Mesenchymal stem cell (in vitro differentiated cells and primary cell): ENCODE results near the gene MACROD2.

Experiments
- DNase-seq: peaks from one replicate; pipeline ENCODE4 v3.0.0-alpha.2; 2013
- H2AFZ ChIP-seq: one replicate; pipeline ENCODE4 v1.6.1; 2013; ENCODE audit warnings: low read depth, mild to moderate bottlenecking, control low read depth, inconsistent platforms, low read length, moderate library complexity
- H2AK5ac ChIP-seq: 2 replicates; pipeline ENCODE4 v1.6.1; 2013; ENCODE audit warnings: low read length, moderate library complexity, mild to moderate bottlenecking, inconsistent platforms; ENCODE audit not compliant: severe bottlenecking
- H2BK120ac ChIP-seq: one replicate; pipeline ENCODE4 v1.6.1; 2013; ENCODE audit warnings: low read depth, mild to moderate bottlenecking, inconsistent platforms, low read length, moderate library complexity
- H2BK12ac ChIP-seq, 2 experiments: one replicate each; pipeline ENCODE4 v1.6.1; 2013; ENCODE audit warnings: inconsistent platforms in 2 of 2, low read length in 2 of 2, mild to moderate bottlenecking in 2 of 2, moderate library complexity in 2 of 2, control low read depth in 1 of 2
- H2BK15ac ChIP-seq: one replicate; pipeline ENCODE4 v1.6.1; 2013; ENCODE audit warnings: mild to moderate bottlenecking, low read depth, inconsistent platforms; ENCODE audit not compliant: poor library complexity, severe bottlenecking
- H2BK5ac ChIP-seq: 2 replicates; pipeline ENCODE4 v1.6.1; 2013; ENCODE audit warnings: low read depth, mild to moderate bottlenecking, low read length, control low read depth, inconsistent platforms; ENCODE audit not compliant: poor library complexity, severe bottlenecking
- H3K14ac ChIP-seq, 2 experiments: one replicate each; pipeline ENCODE4 v1.6.1; 2013; ENCODE audit warnings: inconsistent platforms in 2 of 2, low read length in 2 of 2, control low read depth in 1 of 2, mild to moderate bottlenecking in 1 of 2, moderate library complexity in 1 of 2
- H3K18ac ChIP-seq, 2 experiments: one replicate each; pipeline ENCODE4 v1.6.1; 2013; ENCODE audit warnings: inconsistent platforms in 2 of 2, low read length in 2 of 2, control low read depth in 1 of 2, low read depth in 1 of 2, mild to moderate bottlenecking in 1 of 2
- H3K23ac ChIP-seq, 2 experiments: one replicate each; pipeline ENCODE4 v1.6.1; 2013; ENCODE audit warnings: inconsistent platforms in 2 of 2, low read length in 2 of 2, mild to moderate bottlenecking in 2 of 2, moderate library complexity in 2 of 2, control low read depth in 1 of 2
- H3K27ac ChIP-seq: 2 replicates; pipeline ENCODE4 v1.5.1; 2013; ENCODE audit warnings: mild to moderate bottlenecking, moderate library complexity, low read length, control low read depth, inconsistent platforms; ENCODE audit not compliant: poor library complexity, severe bottlenecking
- H3K27me3 ChIP-seq, 2 experiments: 2 replicates each; pipeline versions ENCODE4 v1.6.1 to v1.7.0; 2013; ENCODE audit warnings: low read length in 2 of 2, mild to moderate bottlenecking in 2 of 2, moderate library complexity in 2 of 2, control low read depth in 1 of 2, inconsistent platforms in 1 of 2; ENCODE audit not compliant: control insufficient read depth in 1 of 2, insufficient read depth in 1 of 2
- H3K36me3 ChIP-seq, 2 experiments: 2 replicates each; pipeline versions ENCODE4 v1.6.1 to v1.7.0; 2013; ENCODE audit warnings: low read length in 2 of 2, control low read depth in 1 of 2, inconsistent platforms in 1 of 2, low read depth in 1 of 2, mild to moderate bottlenecking in 1 of 2; ENCODE audit not compliant: insufficient read depth in 2 of 2, control insufficient read depth in 1 of 2
- H3K4ac ChIP-seq, 2 experiments: one replicate each; pipeline ENCODE4 v1.6.1; 2013; ENCODE audit warnings: inconsistent platforms in 2 of 2, low read length in 2 of 2, mild to moderate bottlenecking in 2 of 2, moderate library complexity in 2 of 2, control low read depth in 1 of 2, low read depth in 1 of 2
- H3K4me1 ChIP-seq: 2 replicates; pipeline ENCODE4 v1.6.1; 2013; ENCODE audit warnings: low read depth, low read length, control low read depth; ENCODE audit not compliant: control insufficient read depth, insufficient read depth
- H3K4me2 ChIP-seq: 2 replicates; pipeline ENCODE4 v1.6.1; 2013; ENCODE audit warnings: low read length, mild to moderate bottlenecking, inconsistent platforms; ENCODE audit not compliant: poor library complexity, severe bottlenecking
- H3K4me3 ChIP-seq, 2 experiments: 2 replicates each; pipeline versions ENCODE4 v1.5.1 to v1.7.0; 2013; ENCODE audit warnings: low read length in 2 of 2, mild to moderate bottlenecking in 2 of 2, control low read depth in 1 of 2, low read depth in 1 of 2; ENCODE audit not compliant: insufficient read depth in 1 of 2
- H3K79me1 ChIP-seq: replicated peaks from 2 replicates; pipeline ENCODE4 v1.6.1; 2013; ENCODE audit warnings: mild to moderate bottlenecking, control low read depth, low read length, inconsistent platforms; ENCODE audit not compliant: poor library complexity, severe bottlenecking
- H3K9ac ChIP-seq: 2 replicates; pipeline ENCODE4 v1.7.0; 2013; ENCODE audit warnings: mild to moderate bottlenecking, low read length, moderate library complexity
- H3K9me3 ChIP-seq: 2 replicates; pipeline ENCODE4 v1.7.0; 2013; ENCODE audit warnings: mild to moderate bottlenecking, low read length; ENCODE audit not compliant: control insufficient read depth
- H4K8ac ChIP-seq: one replicate; pipeline ENCODE4 v1.6.1; 2013; ENCODE audit warnings: inconsistent platforms, mild to moderate bottlenecking, low read length, moderate library complexity
- H4K91ac ChIP-seq: one replicate; pipeline ENCODE4 v1.6.1; 2013; ENCODE audit warnings: mild to moderate bottlenecking, low read length, inconsistent platforms
- WGBS: methylation state at CpG from one replicate; pipeline ENCODE4 v1.1.7; 2013; ENCODE audit warnings: mixed read lengths; 5-methylcytosine and 5-hydroxymethylcytosine counted together

Gene MACROD2

GRCh38 chr20:15319439-15319838 is 1324.1 kb downstream of the MACROD2 start:
- Histone ChIP-seq H2AK5ac (no peak overlapping the region), H4K8ac (no peak overlapping the region), H3K27ac (no peak overlapping the region), H2BK12ac (no peak overlapping the region), H3K18ac (no peak overlapping the region), H3K36me3 (no peaks in the 10 kb centered on the region), H3K14ac (no peak overlapping the region), H4K91ac (no peak overlapping the region), H3K4me1 (no peaks in the 10 kb centered on the region), H3K4me2 (no peak overlapping the region), H3K9me3 (no peaks in the 10 kb centered on the region), H3K79me1 (no peaks in the 10 kb centered on the region), H2BK15ac (no peak overlapping the region), H3K9ac (no peak overlapping the region), H2AFZ (no peak overlapping the region), H3K27me3 (no peaks in the 10 kb centered on the region), H2BK5ac (no peak overlapping the region), H3K4me3 (no peak overlapping the region), H2BK120ac (no peak overlapping the region), H3K4ac (no peak overlapping the region), H3K23ac (no peak overlapping the region)
- no CpG with 5 or more reads among the region's 2 CpGs for WGBS
- DNase-seq, result no peak

DNA sequence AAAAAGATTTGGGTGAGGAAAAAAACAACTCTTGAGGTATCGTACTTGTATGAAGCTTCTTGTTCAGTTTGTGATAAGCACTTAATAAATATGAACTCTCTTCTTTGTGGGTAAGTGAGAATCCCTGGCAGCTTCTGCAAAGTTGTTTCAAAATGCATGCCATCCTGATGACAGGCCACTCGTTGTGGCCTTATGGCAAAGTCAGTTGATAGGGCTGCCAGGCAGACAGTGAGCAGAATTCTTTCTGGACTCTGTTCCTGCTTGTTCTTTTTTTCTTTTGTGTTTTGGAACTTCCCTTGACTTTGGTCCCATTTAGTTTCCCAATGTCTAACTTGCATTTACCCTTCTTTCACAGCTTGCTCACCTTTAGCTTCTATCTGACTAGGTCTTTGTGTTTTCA is 1325.6 kb downstream of the MACROD2 start:
- H2AK5ac ChIP-seq, result no peak overlapping the region
- H3K4me3 ChIP-seq, result no peak overlapping the region
- no peaks in the 10 kb centered on the region for H3K27me3 ChIP-seq
- no peak overlapping the region for H3K18ac ChIP-seq
- no peak for DNase-seq
- no peak overlapping the region for H3K14ac ChIP-seq
- no peaks in the 10 kb centered on the region for H3K9me3 ChIP-seq
- H3K79me1 ChIP-seq, result no peaks in the 10 kb centered on the region
- H3K4me1 ChIP-seq, result no peaks in the 10 kb centered on the region
- H2AFZ ChIP-seq, result no peak overlapping the region
- no peak overlapping the region for H3K4me2 ChIP-seq
- 68% methylated on average over 2 of the region's 2 CpGs for WGBS
- H2BK12ac ChIP-seq, result no peak overlapping the region
- no peak overlapping the region for H4K91ac ChIP-seq
- H2BK15ac ChIP-seq, result no peak overlapping the region
- no peak overlapping the region for H3K4ac ChIP-seq
- H2BK120ac ChIP-seq, result no peak overlapping the region
- no peak overlapping the region for H3K27ac ChIP-seq
- no peak overlapping the region for H3K23ac ChIP-seq
- no peak overlapping the region for H3K9ac ChIP-seq
- H3K36me3 ChIP-seq, result no peaks in the 10 kb centered on the region
- no peak overlapping the region for H2BK5ac ChIP-seq
- H4K8ac ChIP-seq, result no peak overlapping the region

GRCh38 chr20:15327123-15327522 is 1331.8 kb downstream of the MACROD2 start:
- no peaks in the 10 kb centered on the region for H3K27me3 ChIP-seq
- no peaks in the 10 kb centered on the region for H3K9me3 ChIP-seq
- H3K79me1 ChIP-seq, result no peaks in the 10 kb centered on the region
- H3K9ac ChIP-seq, result no peak overlapping the region
- H2BK120ac ChIP-seq, result no peak overlapping the region
- H3K4me3 ChIP-seq, result no peak overlapping the region
- H3K4me2 ChIP-seq, result no peak overlapping the region
- no peak overlapping the region for H3K18ac ChIP-seq
- H4K8ac ChIP-seq, result no peak overlapping the region
- H3K27ac ChIP-seq, result no peak overlapping the region
- no peak overlapping the region for H2BK12ac ChIP-seq
- H3K4me1 ChIP-seq, result no peaks in the 10 kb centered on the region
- H2AK5ac ChIP-seq, result no peak overlapping the region
- H3K4ac ChIP-seq, result no peak overlapping the region
- 78% methylated on average over 3 of the region's 4 CpGs for WGBS
- no peak overlapping the region for H3K14ac ChIP-seq
- no peak overlapping the region for H3K23ac ChIP-seq
- DNase-seq, result no peak
- no peak overlapping the region for H2BK15ac ChIP-seq
- H2BK5ac ChIP-seq, result no peak overlapping the region
- H3K36me3 ChIP-seq, result no peaks in the 10 kb centered on the region
- H2AFZ ChIP-seq, result no peak overlapping the region
- no peak overlapping the region for H4K91ac ChIP-seq

GRCh38 chr20:15328084-15328483 is 1332.8 kb downstream of the MACROD2 start:
- Histone ChIP-seq H3K4ac (no peak overlapping the region), H2BK5ac (no peak overlapping the region), H4K91ac (no peak overlapping the region), H2BK120ac (no peak overlapping the region), H3K27ac (no peak overlapping the region), H3K27me3 (no peaks in the 10 kb centered on the region), H4K8ac (no peak overlapping the region), H3K4me1 (no peaks in the 10 kb centered on the region), H2BK15ac (no peak overlapping the region), H3K79me1 (no peaks in the 10 kb centered on the region), H2AK5ac (no peak overlapping the region), H3K14ac (no peak overlapping the region), H3K23ac (no peak overlapping the region), H2BK12ac (no peak overlapping the region), H3K4me2 (no peak overlapping the region), H3K9ac (no peak overlapping the region), H3K36me3 (no peaks in the 10 kb centered on the region), H3K18ac (no peak overlapping the region), H3K4me3 (no peak overlapping the region), H2AFZ (no peak overlapping the region), H3K9me3 (no peaks in the 10 kb centered on the region)
- DNase-seq, result no peak
- no CpG with 5 or more reads among the region's 1 CpG for WGBS
